Transverse colon (tissue), 4 donors: Measurements from ENCODE around the gene AVEN.

Experiments
- CTCF ChIP-seq, 5 experiments: fragments of 200-600 bp in 3 of 5; fragments of 450-650 bp in 2 of 5; sonication (generic) in 3 of 5; IDR thresholded peaks; 1 replicate in 2 of 5; 2 replicates in 3 of 5; pipeline ENCODE4 v1.5.1; 2016 to 2017; ENCODE audit warnings: antibody characterized with exemption in 5 of 5, inconsistent platforms in 3 of 5, mild to moderate bottlenecking in 2 of 5, moderate library complexity in 1 of 5
- EP300 ChIP-seq: sonication (generic); formaldehyde crosslinking; IDR thresholded peaks from one replicate; pipeline ENCODE4 v1.6.1; 2017; ENCODE audit warnings: antibody characterized with exemption, low read depth
- POLR2AphosphoS5 ChIP-seq, 3 donors: sonication (generic); formaldehyde crosslinking; IDR thresholded peaks; one replicate each; pipeline ENCODE4 v1.6.1; 2016; ENCODE audit warnings: antibody characterized with exemption in 3 of 3

- no peak for TF ChIP-seq CTCF (IDR thresholded peaks at IDR 0.05)
- no peak for TF ChIP-seq POLR2AphosphoS5 (IDR thresholded peaks at IDR 0.05)
- TF ChIP-seq EP300 = no peak
These were observed 11.4 kb downstream of the AVEN start for GRCh38 chr15:34027606-34028005.
